Lower leg skin (tissue), 3 donors: ENCODE measurements around the gene CDH16.

Experiments
- CTCF ChIP-seq, 3 donors: fragments of 450-650 bp; IDR thresholded peaks; one replicate each; pipeline ENCODE4 v1.5.1; 2016; ENCODE audit warnings: antibody characterized with exemption in 3 of 3, mild to moderate bottlenecking in 3 of 3, moderate library complexity in 2 of 3
- POLR2A ChIP-seq, 2 donors: fragments of 450-650 bp; IDR thresholded peaks; one replicate each; pipeline ENCODE4 v1.6.1; 2016 to 2017; ENCODE audit warnings: antibody characterized with exemption in 2 of 2, mild to moderate bottlenecking in 1 of 2, moderate library complexity in 1 of 2

GRCh38 chr16:66925322-66925840 is 6.7 kb upstream of the CDH16 start, which contains the start of gene RRAD:
- no peak for TF ChIP-seq POLR2A (IDR thresholded peaks at IDR 0.05)
- TF ChIP-seq CTCF (IDR thresholded peaks at IDR 0.05), result no peak
